Stimulated activated CD4-positive, alpha-beta T cell treated with anti-CD3 and anti-CD28 coated beads, TNF-alpha, amount 100 ng/mL, for 48 hours (primary cell): ENCODE measurements around the gene RNASEL.
"Not testable (repeated sequence)": the region's sequence is repeated elsewhere in the genome, so short reads cannot be mapped to it uniquely, and the experiment has no call there.

Experiments
- DNase-seq, 3 donors: peaks; one replicate each; pipeline ENCODE4 v3.0.0-alpha.2; 2020; ENCODE audit warnings: low read depth in 3 of 3

The RNASEL gene

GRCh38 chr1:182563095-182563494, 26.0 kb downstream of the RNASEL start:
- no peak for DNase-seq

GRCh38 chr1:182561456-182561855, 27.6 kb downstream of the RNASEL start:
- DNase-seq, result no peak

- DNase-seq, result no peak
These were observed 28.6 kb downstream of the RNASEL start for GRCh38 chr1:182560392-182560984.

- DNase-seq, result no peak
These were observed 32.8 kb downstream of the RNASEL start for GRCh38 chr1:182556279-182556678.

- no peak for DNase-seq
These were observed 33.6 kb downstream of the RNASEL start for GRCh38 chr1:182555493-182555892.

- no peak for DNase-seq
These were observed 36.5 kb downstream of the RNASEL start for GRCh38 chr1:182552527-182552926.

- DNase-seq, result no peak
These were observed 39.2 kb downstream of the RNASEL start for GRCh38 chr1:182549811-182550210.

- no peak for DNase-seq
These were observed 39.7 kb downstream of the RNASEL start for GRCh38 chr1:182549346-182549745.

- no peak for DNase-seq
These were observed 55.2 kb downstream of the RNASEL start for GRCh38 chr1:182533896-182534295.

GRCh38 chr1:182528206-182528605, 60.9 kb downstream of the RNASEL start:
- not testable (repeated sequence) for DNase-seq

- DNase-seq, result no peak
These were observed 61.4 kb downstream of the RNASEL start for GRCh38 chr1:182527680-182528079.

GRCh38 chr1:182525342-182525741, 63.7 kb downstream of the RNASEL start:
- no peak for DNase-seq
